NCI-H446 (cell line): ENCODE data around the gene IL9R.
"Not testable (repeated sequence)": the region's sequence is repeated elsewhere in the genome, so short reads cannot be mapped to it uniquely, and the experiment has no call there.

Source experiments
- DNase-seq, 2 experiments: peaks; one replicate each; lab custom pipeline; 2025; lab: John Stamatoyannopoulos, UW

IL9R gene

GRCh38 chrX:155998116-155998515, 620 bp downstream of the IL9R start:
- DNase-seq, result no peak

- no peak for DNase-seq
These were observed 1.4 kb downstream of the IL9R start for GRCh38 chrX:155998761-155999510.

- not testable (repeated sequence) for DNase-seq
These were observed 2.3 kb downstream of the IL9R start for GRCh38 chrX:155999751-156000150.

- no peak for DNase-seq
These were observed 2.9 kb downstream of the IL9R start for GRCh38 chrX:156000361-156000926.

DNA sequence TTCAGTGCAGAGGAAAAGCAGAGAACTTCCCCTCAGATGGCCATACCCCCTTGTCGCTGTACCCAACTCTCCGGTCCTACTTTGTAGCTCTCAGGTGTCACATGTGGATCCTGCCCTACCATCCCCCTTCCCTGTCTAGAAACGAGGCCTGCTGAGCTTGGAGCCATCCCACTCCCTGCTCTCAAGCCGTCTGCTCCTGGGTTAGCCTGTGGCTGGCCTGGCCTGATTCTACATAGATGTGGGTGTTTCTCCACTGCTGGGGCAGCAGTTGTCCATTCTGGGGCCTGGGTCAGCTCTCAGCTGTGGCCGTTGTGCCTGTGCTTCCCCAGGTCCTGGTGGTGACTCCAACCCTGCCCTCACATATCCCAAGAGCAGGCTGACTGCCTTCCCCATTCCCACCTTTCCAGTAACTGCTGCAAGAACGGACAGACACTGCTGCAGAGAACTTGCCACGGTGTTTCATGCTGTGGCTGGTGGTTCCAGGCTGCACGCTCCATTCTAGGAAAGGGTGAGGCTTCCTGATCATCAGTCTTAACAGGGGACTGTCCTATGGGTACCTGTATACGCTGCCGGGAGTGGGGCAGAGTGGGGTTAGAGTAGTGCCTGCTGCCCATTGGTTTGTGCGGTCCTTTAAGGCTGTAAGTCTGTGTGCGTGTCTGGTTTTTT, 3.6 kb downstream of the IL9R start:
- no peak for DNase-seq

- no peak for DNase-seq
These were observed 4.1 kb downstream of the IL9R start for GRCh38 chrX:156001667-156002021.

DNA sequence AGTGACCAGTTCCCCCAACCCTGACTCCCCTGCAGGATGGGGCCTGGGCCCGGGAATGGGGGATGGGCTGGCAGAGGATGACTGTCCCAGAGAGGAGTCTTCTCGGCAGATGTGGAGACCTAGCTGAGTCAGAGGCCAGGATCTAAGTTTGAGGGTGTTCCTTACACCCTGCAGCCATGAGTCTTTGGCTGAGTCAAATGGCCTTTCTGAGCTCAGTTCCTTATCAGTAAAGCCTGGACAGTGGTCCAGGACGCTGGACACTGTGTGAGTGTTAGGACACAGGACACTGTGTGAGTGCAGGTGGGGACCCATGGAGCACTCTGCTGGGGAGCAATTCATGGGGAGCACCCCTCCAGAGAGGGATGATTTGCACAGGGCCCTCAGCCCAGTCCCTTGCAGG, 5.0 kb downstream of the IL9R start:
- DNase-seq, result no peak

GRCh38 chrX:156003486-156004185, 6.1 kb downstream of the IL9R start:
- DNase-seq, result no peak

GRCh38 chrX:156004256-156004655, 6.8 kb downstream of the IL9R start:
- DNase-seq, result no peak

- no peak for DNase-seq
These were observed 7.2 kb downstream of the IL9R start for GRCh38 chrX:156004740-156005139.

- no peak for DNase-seq
These were observed 7.6 kb downstream of the IL9R start for GRCh38 chrX:156005144-156005543.

- DNase-seq, result not testable (repeated sequence)
These were observed 9.0 kb downstream of the IL9R start for GRCh38 chrX:156006468-156006867.

GRCh38 chrX:156008379-156008778, 10.9 kb downstream of the IL9R start:
- not testable (repeated sequence) for DNase-seq

DNA sequence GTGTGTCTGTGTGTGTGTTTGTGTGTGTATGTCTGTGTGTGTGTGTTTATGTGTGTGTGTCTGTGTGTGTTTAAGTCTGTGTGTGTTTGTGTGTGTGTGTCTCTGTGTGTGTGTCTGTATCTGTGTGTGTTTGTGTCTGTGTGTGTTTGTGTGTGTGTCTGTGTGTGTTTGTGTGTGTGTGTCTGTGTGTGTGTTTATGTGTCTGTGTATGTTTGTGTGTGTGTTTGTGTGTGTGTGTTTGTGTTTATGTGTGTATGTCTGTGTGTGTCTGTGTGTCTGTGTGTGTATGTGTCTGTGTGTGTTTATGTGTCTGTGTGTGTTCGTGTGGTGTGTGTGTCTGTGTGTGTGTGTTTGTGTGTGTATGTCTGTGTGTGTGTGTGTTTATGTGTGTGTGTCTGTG, 11.4 kb downstream of the IL9R start:
- DNase-seq, result no peak

GRCh38 chrX:156009691-156010090, 12.2 kb downstream of the IL9R start:
- not testable (repeated sequence) for DNase-seq

- not testable (repeated sequence) for DNase-seq
These were observed 15.9 kb downstream of the IL9R start for GRCh38 chrX:156013286-156013953.

DNA sequence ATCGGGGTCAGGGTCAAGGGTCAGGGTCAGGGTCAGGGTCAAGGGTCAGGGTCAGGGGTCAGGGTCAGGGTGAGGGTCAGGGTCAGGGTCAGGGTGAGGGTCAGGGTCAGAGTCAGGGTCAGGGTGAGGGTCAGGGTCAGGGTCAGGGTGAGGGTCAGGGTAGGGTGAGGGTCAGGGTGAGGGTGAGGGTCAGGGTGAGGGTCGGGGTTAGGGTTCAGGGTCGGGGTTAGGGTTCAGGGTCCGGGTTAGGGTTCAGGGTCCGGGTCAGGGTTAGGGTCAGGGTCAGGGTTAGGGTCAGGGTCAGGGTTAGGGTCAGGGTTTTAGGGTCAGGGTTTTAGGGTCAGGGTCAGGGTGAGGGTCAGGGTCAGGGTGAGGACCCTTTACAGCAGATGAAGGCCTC, 22.4 kb downstream of the IL9R start:
- not testable (repeated sequence) for DNase-seq

DNA sequence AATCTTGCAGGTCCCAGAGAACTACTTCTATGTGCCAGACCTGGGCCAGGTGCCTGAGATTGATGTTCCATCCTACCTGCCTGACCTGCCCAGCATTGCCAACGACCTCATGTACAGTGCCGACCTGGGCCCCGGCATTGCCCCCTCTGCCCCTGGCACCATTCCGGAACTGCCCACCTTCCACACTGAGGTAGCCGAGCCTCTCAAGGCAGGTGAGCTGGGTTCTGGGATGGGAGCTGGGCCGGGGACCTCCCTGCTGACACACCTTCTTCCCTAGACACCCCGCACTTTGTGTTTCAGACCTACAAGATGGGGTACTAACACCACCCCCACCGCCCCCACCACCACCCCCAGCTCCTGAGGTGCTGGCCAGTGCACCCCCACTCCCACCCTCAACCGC, 25.5 kb downstream of the IL9R start:
- not testable (repeated sequence) for DNase-seq

- DNase-seq, result not testable (repeated sequence)
These were observed 27.5 kb downstream of the IL9R start for GRCh38 chrX:156024949-156025492.

GRCh38 chrX:156028653-156029237, 31.2 kb downstream of the IL9R start:
- DNase-seq, result not testable (repeated sequence)

- not testable (repeated sequence) for DNase-seq
These were observed 31.8 kb downstream of the IL9R start for GRCh38 chrX:156029296-156029695.
